Neuronal stem cell (in vitro differentiated cells): Measurements from ENCODE around the gene DNASE2B.

Experiments
- DNase-seq: peaks from one replicate; pipeline ENCODE4 v3.0.0-alpha.2; 2013; ENCODE audit warnings: low spot score
- H2AFZ ChIP-seq: one replicate; pipeline ENCODE4 v1.6.1; 2013; ENCODE audit warnings: mild to moderate bottlenecking, low read length, inconsistent platforms
- H2AK5ac ChIP-seq: 2 replicates; pipeline ENCODE4 v1.6.1; 2013; ENCODE audit warnings: low read depth, mild to moderate bottlenecking, inconsistent platforms, low read length, moderate library complexity, mixed read lengths
- H2BK120ac ChIP-seq: 2 replicates; pipeline ENCODE4 v1.6.1; 2013; ENCODE audit warnings: low read depth, mild to moderate bottlenecking, inconsistent platforms, low read length, moderate library complexity, mixed read lengths
- H2BK12ac ChIP-seq: one replicate; pipeline ENCODE4 v1.6.1; 2013; ENCODE audit warnings: low read length, inconsistent platforms
- H2BK15ac ChIP-seq: 2 replicates; pipeline ENCODE4 v1.6.1; 2013; ENCODE audit warnings: mild to moderate bottlenecking, low read length, inconsistent platforms, mixed read lengths
- H2BK5ac ChIP-seq: one replicate; pipeline ENCODE4 v1.6.1; 2013; ENCODE audit warnings: inconsistent platforms, mild to moderate bottlenecking, low read length, moderate library complexity
- H3K14ac ChIP-seq: one replicate; pipeline ENCODE4 v1.6.1; 2013; ENCODE audit warnings: low read length, inconsistent platforms
- H3K18ac ChIP-seq: 2 replicates; pipeline ENCODE4 v1.6.1; 2013; ENCODE audit warnings: low read length, inconsistent platforms
- H3K23ac ChIP-seq: 2 replicates; pipeline ENCODE4 v1.6.1; 2013; ENCODE audit warnings: low read depth, mild to moderate bottlenecking, mixed read lengths, low read length, inconsistent platforms; ENCODE audit not compliant: poor library complexity
- H3K27ac ChIP-seq: replicated peaks from 3 replicates; pipeline ENCODE4 v1.5.1; 2013; ENCODE audit warnings: low read length, inconsistent platforms
- H3K27me3 ChIP-seq, 3 experiments: 2 replicates each; pipeline ENCODE4 v1.6.1; 2013; ENCODE audit warnings: low read length in 3 of 3, mild to moderate bottlenecking in 2 of 3, inconsistent platforms in 1 of 3, low read depth in 1 of 3, mixed read lengths in 1 of 3, moderate library complexity in 1 of 3; ENCODE audit not compliant: control insufficient read depth in 3 of 3, insufficient read depth in 3 of 3
- H3K36me3 ChIP-seq, 2 donors: replicated peaks in 1 of 2; 2 replicates each; pipeline ENCODE4 v1.6.1; 2013; ENCODE audit warnings: low read length in 2 of 2; ENCODE audit not compliant: control insufficient read depth in 2 of 2, insufficient read depth in 2 of 2
- H3K4ac ChIP-seq: 2 replicates; pipeline ENCODE4 v1.6.1; 2013; ENCODE audit warnings: inconsistent platforms, mild to moderate bottlenecking, low read length, moderate library complexity
- H3K4me1 ChIP-seq, 2 donors: 1 replicate in 1 of 2; 2 replicates in 1 of 2; pipeline ENCODE4 v1.6.1; 2013; ENCODE audit warnings: low read length in 2 of 2, low read depth in 1 of 2; ENCODE audit not compliant: control insufficient read depth in 2 of 2, insufficient read depth in 1 of 2
- H3K4me2 ChIP-seq: one replicate; pipeline ENCODE4 v1.6.1; 2013; ENCODE audit warnings: mild to moderate bottlenecking, low read length, inconsistent platforms; ENCODE audit not compliant: insufficient read depth, poor library complexity, severe bottlenecking
- H3K4me3 ChIP-seq, 2 donors: 2 replicates each; pipeline ENCODE4 v1.5.1; 2013; ENCODE audit warnings: low read length in 2 of 2, mild to moderate bottlenecking in 2 of 2, inconsistent platforms in 1 of 2, moderate library complexity in 1 of 2
- H3K79me1 ChIP-seq: one replicate; pipeline ENCODE4 v1.6.1; 2013; ENCODE audit warnings: low read depth, mild to moderate bottlenecking, inconsistent platforms, low read length, moderate library complexity
- H3K9ac ChIP-seq: one replicate; pipeline ENCODE4 v1.6.1; 2013; ENCODE audit warnings: mild to moderate bottlenecking, low read depth, low read length, inconsistent platforms; ENCODE audit not compliant: poor library complexity
- H3K9me3 ChIP-seq, 2 donors: replicated peaks in 1 of 2; 2 replicates each; pipeline versions ENCODE3 to v1.6.1; 2013; ENCODE audit warnings: low read length in 2 of 2, mild to moderate bottlenecking in 2 of 2, inconsistent platforms in 1 of 2, low read depth in 1 of 2, mixed read lengths in 1 of 2, moderate library complexity in 1 of 2; ENCODE audit not compliant: control insufficient read depth in 2 of 2, insufficient read depth in 1 of 2
- H4K8ac ChIP-seq: one replicate; pipeline ENCODE4 v1.6.1; 2013; ENCODE audit warnings: low read depth, mild to moderate bottlenecking, inconsistent platforms, low read length, moderate library complexity
- H4K91ac ChIP-seq: one replicate; pipeline ENCODE4 v1.6.1; 2013; ENCODE audit warnings: low read length, low read depth, mild to moderate bottlenecking, inconsistent platforms; ENCODE audit not compliant: poor library complexity
- WGBS, 2 donors: extraction: QIAGEN DNeasy Blood & Tissue Kit; methylation state at CpG; one replicate each; pipeline ENCODE4 v1.1.7; 2013; ENCODE audit warnings: missing lambda C conversion rate in 2 of 2, mixed read lengths in 1 of 2; ENCODE audit not compliant: insufficient read length in 2 of 2, insufficient replicate concordance in 1 of 2; ENCODE audit errors: extremely low coverage in 2 of 2; 5-methylcytosine and 5-hydroxymethylcytosine counted together

Gene DNASE2B

DNA sequence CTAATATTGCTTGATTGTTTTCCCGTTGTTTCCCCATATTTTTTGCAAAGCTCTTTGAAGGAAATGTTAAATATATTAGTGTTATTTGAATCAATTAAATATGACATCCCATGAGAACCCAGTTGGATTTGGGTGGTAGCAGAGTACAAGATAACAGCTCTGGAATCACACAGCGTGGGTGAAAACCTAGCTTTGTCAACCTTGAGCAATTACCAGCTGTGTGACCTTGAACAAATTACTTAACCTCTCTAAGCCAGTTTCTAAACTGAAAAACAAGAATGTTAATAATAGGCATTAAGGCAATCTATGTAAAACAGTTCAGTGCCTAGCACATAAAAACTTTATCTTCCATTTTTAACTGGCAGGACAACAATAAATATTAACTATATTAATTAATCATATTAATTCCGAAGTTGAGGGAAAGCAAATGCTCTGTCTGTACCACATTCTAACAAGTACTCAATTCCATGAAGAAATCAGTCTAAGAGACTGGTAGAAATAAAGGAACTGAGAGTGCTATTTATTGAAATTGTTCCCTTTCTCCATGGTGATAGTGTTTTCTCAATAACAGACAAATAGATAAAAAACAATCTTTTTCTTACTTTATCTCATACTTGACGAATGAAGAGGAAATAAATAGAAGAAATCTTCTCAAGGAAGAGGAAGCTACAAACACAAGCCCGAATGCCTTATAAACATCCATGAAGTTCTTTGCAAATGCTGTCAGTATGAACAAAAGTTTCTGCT lies 27.0 kb downstream of the DNASE2B start:
- Histone ChIP-seq H2BK15ac (no peak overlapping the region), H2BK12ac (no peak overlapping the region), H3K27ac (no peak overlapping the region), H2BK5ac (no peak overlapping the region), H3K4me1 (no peaks in the 10 kb centered on the region), H3K36me3 (no peaks in the 10 kb centered on the region), H3K9ac (no peak overlapping the region), H4K8ac (no peak overlapping the region), H3K79me1 (no peaks in the 10 kb centered on the region), H3K18ac (no peak overlapping the region), H2AFZ (no peak overlapping the region), H3K4ac (no peak overlapping the region), H3K27me3 (no peaks in the 10 kb centered on the region), H3K4me3 (no peak overlapping the region), H3K9me3 (peaks cover 0 to 3% of the 10 kb centered on the region in 2 donors), H3K14ac (no peak overlapping the region), H2BK120ac (no peak overlapping the region), H2AK5ac (no peak overlapping the region), H4K91ac (no peak overlapping the region), H3K4me2 (no peak overlapping the region), H3K23ac (no peak overlapping the region)
- DNase-seq: no peak
- no CpG with 5 or more reads among the region's 5 CpGs for WGBS, 2 donors

DNA sequence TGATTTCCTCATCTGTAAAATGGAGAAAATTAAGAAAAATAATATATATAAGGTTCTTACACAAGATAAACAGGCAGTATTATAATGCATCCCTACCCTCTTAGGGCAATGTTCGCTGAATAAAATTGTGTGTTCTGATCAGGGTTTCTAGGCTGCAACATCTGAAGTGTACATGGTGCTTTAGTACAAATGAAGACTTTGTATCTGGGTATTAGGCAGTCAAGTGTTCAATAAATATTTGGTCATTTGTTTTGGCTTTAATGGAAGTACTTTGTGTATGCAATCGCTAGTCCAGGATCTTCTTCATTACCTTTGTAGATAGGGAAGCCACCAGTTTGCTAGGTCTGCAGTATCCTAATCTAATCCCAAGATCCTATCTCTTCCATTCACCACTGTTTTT lies 28.1 kb downstream of the DNASE2B start:
- Histone ChIP-seq H3K14ac (no peak overlapping the region), H3K4me3 (no peak overlapping the region), H2AFZ (no peak overlapping the region), H3K79me1 (no peaks in the 10 kb centered on the region), H3K4ac (no peak overlapping the region), H3K18ac (no peak overlapping the region), H2AK5ac (no peak overlapping the region), H3K27ac (no peak overlapping the region), H3K23ac (no peak overlapping the region), H2BK15ac (no peak overlapping the region), H3K9ac (no peak overlapping the region), H3K36me3 (no peaks in the 10 kb centered on the region), H3K4me2 (no peak overlapping the region), H3K27me3 (no peaks in the 10 kb centered on the region), H2BK12ac (no peak overlapping the region), H3K4me1 (no peaks in the 10 kb centered on the region), H2BK5ac (no peak overlapping the region), H4K8ac (no peak overlapping the region), H4K91ac (no peak overlapping the region), H2BK120ac (no peak overlapping the region), H3K9me3 (peaks cover 0 to 3% of the 10 kb centered on the region in 2 donors)
- no CpG with 5 or more reads among the region's 2 CpGs for WGBS, 2 donors
- no peak for DNase-seq

DNA sequence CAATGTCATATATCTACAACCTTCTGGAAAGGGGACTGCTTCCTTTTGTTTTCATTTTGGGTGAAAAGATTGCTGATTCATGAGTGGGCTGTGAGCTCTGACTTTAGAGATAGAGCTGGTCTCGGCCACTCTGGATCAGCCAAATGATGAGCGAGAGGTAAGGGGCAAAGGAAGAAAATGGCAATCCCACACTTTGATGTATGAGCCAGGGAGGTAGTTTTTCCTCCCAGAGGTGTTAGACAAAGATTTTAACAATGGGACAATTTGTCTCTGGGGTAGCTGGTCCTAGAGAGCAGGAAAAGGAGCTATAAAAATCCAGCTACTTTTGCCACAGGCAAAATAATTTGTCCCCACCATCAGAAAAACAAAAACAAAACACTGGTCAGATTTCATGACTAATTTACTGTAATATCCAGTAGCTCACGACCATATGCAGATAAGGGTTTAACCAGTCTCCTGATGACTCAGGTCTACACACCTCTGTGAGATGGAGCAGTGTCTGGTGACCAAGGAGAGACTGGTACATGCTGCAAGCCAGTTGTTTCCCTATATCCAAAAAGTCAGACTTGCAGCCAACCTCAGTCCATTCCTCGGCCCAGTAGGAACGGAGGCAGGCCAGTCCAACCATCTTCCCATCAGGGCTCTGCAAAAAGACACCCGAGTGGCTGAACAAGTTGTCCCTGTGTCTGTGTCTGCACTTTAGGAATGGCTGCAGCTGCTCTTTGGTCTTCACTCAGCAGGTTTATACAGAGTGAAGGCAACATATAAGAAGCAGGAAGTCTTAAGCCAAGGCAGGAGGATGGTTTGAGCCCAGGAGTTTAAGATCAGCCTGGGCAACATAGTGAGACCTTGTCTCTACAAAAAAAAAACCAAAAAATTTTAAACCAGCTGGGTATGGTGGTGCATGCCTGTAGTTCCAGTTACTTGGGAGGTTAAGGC lies 29.2 kb downstream of the DNASE2B start:
- no peaks in the 10 kb centered on the region for H3K79me1 ChIP-seq
- no peak overlapping the region for H2BK15ac ChIP-seq
- no peak overlapping the region for H2AFZ ChIP-seq
- no peak overlapping the region for H3K14ac ChIP-seq
- WGBS, 2 donors: no CpG with 5 or more reads among the region's 6 CpGs
- H3K27me3 ChIP-seq: no peaks in the 10 kb centered on the region
- no peak overlapping the region for H2BK5ac ChIP-seq
- peak overlapping the region; percentile 19 for H3K18ac ChIP-seq
- no peak overlapping the region for H3K9ac ChIP-seq
- H3K4ac ChIP-seq: no peak overlapping the region
- H3K36me3 ChIP-seq: no peaks in the 10 kb centered on the region
- H3K4me2 ChIP-seq: no peak overlapping the region
- H2BK120ac ChIP-seq: no peak overlapping the region
- no peak overlapping the region for H4K91ac ChIP-seq
- H2AK5ac ChIP-seq: no peak overlapping the region
- H3K23ac ChIP-seq: no peak overlapping the region
- no peak for DNase-seq
- H3K9me3 ChIP-seq: peaks cover 0 to 3% of the 10 kb centered on the region in 2 donors
- no peak overlapping the region for H2BK12ac ChIP-seq
- H4K8ac ChIP-seq: no peak overlapping the region
- no peak overlapping the region for H3K27ac ChIP-seq
- no peaks in the 10 kb centered on the region for H3K4me1 ChIP-seq
- H3K4me3 ChIP-seq: no peak overlapping the region

DNA sequence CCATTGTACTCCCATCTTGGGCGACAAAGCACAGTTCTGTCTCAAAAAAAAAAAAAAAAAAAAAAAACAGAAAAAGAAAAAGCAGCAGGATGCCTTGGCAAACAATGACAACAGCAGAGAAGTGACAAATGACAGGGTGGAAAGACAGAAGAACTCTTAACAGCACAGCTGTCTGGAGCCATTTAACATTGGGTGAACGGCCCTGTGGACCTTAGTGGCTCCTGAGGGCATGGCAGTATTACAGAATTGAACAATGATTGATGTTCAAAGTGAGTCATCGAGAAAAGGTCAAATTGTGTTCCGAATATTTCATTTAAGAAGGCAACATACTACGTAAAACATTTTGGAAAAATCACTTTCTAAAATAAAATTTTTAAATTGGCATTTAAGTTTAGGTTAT lies 30.0 kb downstream of the DNASE2B start:
- H3K9me3 ChIP-seq: peaks cover 0 to 3% of the 10 kb centered on the region in 2 donors
- no peak overlapping the region for H2BK15ac ChIP-seq
- H3K27ac ChIP-seq: no peak overlapping the region
- H3K4me3 ChIP-seq: no peak overlapping the region
- H3K14ac ChIP-seq: no peak overlapping the region
- H3K4me1 ChIP-seq: no peaks in the 10 kb centered on the region
- H3K36me3 ChIP-seq: no peaks in the 10 kb centered on the region
- H4K91ac ChIP-seq: no peak overlapping the region
- no peaks in the 10 kb centered on the region for H3K79me1 ChIP-seq
- no peak overlapping the region for H3K9ac ChIP-seq
- no peak overlapping the region for H3K23ac ChIP-seq
- H2AFZ ChIP-seq: no peak overlapping the region
- H2BK120ac ChIP-seq: no peak overlapping the region
- H3K4ac ChIP-seq: no peak overlapping the region
- no peaks in the 10 kb centered on the region for H3K27me3 ChIP-seq
- no peak overlapping the region for H2BK5ac ChIP-seq
- no CpG with 5 or more reads among the region's 5 CpGs for WGBS, 2 donors
- H4K8ac ChIP-seq: no peak overlapping the region
- no peak overlapping the region for H3K18ac ChIP-seq
- no peak overlapping the region for H2BK12ac ChIP-seq
- no peak overlapping the region for H3K4me2 ChIP-seq
- H2AK5ac ChIP-seq: no peak overlapping the region
- DNase-seq: no peak
